HG02943 (cell line): Measurements from ENCODE around the gene PSME4.

Source experiments
- ATAC-seq: cut with Tn5 transposase; IDR thresholded peaks from one replicate; pipeline ENCODE4 v1.9.1; 2021; ENCODE audit warnings: mild to moderate bottlenecking, low read depth, moderate library complexity; ENCODE audit not compliant: unreplicated experiment

Gene PSME4, protein sequence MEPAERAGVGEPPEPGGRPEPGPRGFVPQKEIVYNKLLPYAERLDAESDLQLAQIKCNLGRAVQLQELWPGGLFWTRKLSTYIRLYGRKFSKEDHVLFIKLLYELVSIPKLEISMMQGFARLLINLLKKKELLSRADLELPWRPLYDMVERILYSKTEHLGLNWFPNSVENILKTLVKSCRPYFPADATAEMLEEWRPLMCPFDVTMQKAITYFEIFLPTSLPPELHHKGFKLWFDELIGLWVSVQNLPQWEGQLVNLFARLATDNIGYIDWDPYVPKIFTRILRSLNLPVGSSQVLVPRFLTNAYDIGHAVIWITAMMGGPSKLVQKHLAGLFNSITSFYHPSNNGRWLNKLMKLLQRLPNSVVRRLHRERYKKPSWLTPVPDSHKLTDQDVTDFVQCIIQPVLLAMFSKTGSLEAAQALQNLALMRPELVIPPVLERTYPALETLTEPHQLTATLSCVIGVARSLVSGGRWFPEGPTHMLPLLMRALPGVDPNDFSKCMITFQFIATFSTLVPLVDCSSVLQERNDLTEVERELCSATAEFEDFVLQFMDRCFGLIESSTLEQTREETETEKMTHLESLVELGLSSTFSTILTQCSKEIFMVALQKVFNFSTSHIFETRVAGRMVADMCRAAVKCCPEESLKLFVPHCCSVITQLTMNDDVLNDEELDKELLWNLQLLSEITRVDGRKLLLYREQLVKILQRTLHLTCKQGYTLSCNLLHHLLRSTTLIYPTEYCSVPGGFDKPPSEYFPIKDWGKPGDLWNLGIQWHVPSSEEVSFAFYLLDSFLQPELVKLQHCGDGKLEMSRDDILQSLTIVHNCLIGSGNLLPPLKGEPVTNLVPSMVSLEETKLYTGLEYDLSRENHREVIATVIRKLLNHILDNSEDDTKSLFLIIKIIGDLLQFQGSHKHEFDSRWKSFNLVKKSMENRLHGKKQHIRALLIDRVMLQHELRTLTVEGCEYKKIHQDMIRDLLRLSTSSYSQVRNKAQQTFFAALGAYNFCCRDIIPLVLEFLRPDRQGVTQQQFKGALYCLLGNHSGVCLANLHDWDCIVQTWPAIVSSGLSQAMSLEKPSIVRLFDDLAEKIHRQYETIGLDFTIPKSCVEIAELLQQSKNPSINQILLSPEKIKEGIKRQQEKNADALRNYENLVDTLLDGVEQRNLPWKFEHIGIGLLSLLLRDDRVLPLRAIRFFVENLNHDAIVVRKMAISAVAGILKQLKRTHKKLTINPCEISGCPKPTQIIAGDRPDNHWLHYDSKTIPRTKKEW (N-terminal part only)

GRCh38 chr2:53970724-53971602 lies at the start of gene PSME4:
Gene PSME4, minus strand, starts transcription at chr2:53970993. Its CDS starts 209 bp downstream, at chr2:53970784.
- ATAC-seq = peak; percentile 86

DNA sequence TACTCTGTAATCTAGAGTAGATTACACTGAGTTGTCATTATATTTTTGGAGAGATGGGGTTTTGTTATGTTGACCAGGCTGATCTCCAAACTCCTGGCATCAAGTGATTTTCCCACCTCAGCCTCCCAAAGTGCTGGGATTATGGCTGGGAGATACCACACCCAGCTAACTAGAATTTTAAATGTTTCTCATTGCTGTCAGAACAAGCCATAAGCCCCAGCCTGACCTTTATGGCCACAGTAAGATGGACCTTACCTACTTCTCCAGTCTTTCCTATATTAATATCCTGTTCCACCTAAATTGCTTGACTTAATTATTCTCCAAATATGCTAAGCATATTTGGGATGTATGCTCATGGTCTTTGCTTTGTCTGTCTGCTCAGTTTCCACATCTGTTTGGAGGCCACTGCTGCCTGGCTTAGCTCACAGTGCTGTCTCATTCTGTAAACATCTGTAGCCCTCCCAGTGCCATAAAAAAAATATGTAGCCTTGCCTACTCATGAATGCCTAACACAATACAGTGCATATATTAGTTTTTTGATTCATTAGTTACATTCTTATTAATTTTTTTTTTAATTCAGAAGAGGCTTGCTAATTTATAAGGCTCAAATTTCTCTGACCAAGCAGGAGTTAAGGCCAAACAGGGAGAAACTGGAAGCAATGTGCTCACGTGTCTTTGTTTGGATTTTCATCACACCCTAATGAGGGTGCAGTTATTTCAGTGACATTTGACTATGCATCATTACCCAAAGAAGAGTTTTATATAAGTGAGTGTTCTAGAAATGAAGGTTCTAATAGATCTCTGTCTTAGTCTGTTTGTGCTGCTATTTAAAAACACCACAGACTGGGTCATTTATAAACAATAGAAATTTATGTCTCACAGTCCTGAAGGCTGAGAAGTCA lies 45.3 kb upstream of the PSME4 start:
- ATAC-seq = no peak

DNA sequence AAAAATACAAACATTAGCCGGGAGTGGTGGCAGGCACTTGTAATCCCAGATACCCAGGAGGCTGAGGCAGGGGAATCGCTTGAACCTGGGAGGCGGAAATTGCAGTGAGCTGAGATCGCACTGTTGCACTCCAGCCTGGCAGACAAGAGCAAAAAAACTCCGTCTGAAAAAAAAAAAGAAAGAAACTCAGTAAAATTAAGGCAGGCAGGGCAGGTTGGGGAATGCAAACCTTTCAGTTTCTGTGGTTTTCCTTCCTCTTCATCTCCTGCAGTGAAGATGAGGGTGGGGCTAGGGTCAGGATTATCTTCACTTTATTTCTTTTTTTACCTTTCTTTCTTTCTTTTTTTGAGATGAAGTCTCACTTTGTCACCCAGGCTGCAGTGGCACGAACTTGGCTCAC lies 43.2 kb upstream of the PSME4 start:
- ATAC-seq = no peak

GRCh38 chr2:54012538-54013141 lies 41.8 kb upstream of the PSME4 start:
- no peak for ATAC-seq

DNA sequence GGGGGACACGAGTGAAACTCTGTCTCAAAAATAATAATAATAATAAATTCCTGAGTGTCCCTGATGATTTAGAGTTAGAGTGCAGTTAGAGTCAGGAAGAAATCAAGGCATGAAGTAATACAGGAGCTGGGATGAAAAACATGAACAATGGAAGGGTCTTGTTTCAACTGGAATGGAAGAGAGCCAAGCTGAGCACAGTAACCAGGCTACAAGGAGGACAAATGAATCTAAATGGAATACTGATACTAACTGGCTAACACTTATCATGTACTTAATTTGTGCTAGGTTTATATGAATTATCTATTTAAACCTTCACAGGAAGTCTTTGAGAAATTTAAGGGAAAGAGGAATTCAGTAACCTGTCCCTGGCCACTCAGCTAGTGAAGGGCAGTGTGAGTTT lies 38.8 kb upstream of the PSME4 start:
- no peak for ATAC-seq

DNA sequence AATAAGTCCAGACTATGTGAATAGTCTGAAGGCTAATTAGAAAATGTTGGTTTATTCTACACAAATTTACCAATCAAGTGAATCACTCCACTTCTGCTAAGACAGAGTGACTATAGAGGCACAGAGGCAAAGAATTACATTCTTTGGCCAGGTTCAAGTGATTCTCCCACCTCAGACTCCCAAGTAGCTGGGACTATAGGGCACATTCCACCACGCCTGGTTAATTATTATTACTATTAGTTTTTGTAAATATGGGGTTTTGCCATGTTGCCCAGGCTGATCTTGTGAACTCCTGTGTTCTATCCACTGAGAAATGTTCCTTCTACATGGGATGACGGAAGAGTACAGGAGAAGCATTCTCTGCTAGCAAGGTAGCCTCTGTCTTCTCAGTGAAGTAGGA lies 37.6 kb upstream of the PSME4 start:
- no peak for ATAC-seq

DNA sequence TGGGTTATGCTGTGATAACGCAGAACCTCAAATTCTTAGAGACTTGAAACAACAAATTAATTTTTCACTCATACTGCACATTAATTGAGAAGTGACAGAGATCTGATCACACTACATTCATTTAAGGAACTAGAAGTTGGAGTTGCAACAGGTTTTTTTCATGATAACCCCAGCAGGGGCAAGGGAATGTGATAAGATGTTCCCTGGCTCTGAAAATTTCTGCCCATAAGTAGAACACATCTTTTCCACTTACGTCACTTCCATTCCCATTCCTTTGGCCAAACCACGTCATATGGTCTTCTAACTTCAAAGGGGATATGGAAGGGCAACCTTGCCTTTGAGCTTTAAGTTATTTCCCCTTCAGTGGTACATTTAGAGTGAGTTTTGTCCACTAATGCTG lies 29.7 kb upstream of the PSME4 start:
- no peak for ATAC-seq

DNA sequence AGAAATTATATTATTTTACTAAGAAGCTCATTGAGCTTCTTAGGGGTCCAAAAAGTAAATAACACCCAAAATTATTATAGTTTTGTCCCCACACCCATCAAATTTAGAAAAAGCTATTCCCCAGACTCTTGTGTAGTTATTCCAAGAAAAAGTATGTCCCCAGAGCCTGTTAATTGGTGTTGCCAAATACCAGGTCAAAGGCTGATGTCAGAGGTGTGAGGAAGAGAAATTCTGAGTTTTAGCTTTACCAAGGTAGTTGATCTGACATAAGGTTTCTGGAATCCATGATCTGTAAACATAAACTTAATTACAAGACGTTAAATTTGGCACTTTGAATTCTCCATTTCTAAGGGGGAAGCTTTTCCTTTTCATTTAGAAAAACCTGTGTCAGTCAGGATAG lies 29.3 kb upstream of the PSME4 start:
- no peak for ATAC-seq

GRCh38 chr2:53998834-53999233 lies 28.0 kb upstream of the PSME4 start:
- no peak for ATAC-seq

GRCh38 chr2:53994818-53995808 lies 24.3 kb upstream of the PSME4 start:
- ATAC-seq = no peak

- no peak for ATAC-seq
Measured at GRCh38 chr2:53991948-53992347, 21.2 kb upstream of the PSME4 start.

DNA sequence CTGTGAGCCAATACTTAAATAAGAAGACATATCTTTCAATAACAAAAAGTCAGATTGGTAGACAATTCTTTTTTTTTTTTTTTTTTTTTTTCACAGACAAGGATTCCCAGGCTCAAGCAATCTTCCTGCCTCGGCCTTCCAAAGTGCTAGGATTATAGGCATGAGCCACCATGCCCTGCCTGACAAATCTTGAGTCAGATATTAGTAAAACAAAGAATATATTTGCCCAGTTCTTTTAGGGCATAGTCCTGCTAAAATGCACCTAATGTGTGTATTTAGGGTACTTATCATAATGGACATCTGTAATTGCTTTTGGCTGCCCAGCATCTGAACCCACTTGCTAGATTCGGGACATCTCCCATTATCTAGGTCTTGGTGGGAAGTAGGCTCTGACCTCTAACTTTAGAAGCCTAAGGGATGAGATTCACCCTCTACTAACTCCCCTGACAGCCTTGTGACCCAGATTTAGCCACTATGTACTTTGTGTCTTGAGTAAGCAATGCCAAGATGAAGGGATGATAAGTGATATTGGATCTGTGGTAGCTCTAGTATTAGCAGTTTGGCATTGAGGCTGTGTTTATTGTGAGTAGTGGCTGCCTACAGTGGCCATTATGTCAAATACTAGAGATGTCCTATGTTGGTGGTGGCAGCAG lies 18.5 kb upstream of the PSME4 start:
- no peak for ATAC-seq

DNA sequence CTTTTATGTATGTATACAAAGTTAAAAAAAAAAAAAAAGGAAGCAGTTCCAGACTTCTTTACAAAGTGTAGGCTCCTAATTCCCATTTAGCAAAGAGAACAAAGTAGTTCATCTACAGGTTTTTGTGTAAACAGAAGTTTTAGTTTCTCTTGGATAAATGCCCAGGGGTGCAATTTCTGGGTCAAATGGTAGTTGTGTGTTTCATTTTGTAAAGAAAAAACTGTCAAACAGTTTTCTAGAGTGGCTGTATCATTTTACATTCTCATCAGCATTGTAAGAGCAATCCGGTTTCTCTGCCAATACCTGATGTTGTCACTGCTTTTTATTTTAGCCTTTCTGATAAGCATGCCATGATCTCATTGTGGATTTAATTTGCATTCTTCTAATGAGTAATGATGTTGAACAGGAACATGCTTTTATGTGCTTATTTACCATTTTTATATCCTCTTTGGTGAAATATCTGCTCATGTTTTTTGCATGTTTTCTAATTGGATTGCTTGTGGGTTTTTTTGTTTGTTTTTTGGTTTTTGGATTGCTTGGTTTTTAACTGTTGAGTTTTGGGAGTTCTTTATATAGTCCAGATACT lies 16.6 kb upstream of the PSME4 start:
- no peak for ATAC-seq

- no peak for ATAC-seq
Measured at GRCh38 chr2:53985646-53986045, 14.9 kb upstream of the PSME4 start.

- ATAC-seq = peak; percentile 36
Measured at GRCh38 chr2:53969968-53970723, 647 bp downstream of the PSME4 start.
